ENCODE results near the gene MON1A.
"Not testable (repeated sequence)": the region's sequence is repeated elsewhere in the genome, so short reads cannot be mapped to it uniquely, and the experiment has no call there.

Gene MON1A

GRCh38 chr3:49917806-49918590 is 11.6 kb downstream of the MON1A start:
- DNase-seq: not testable (repeated sequence)

GRCh38 chr3:49916686-49917085 is 12.9 kb downstream of the MON1A start:
- no peak for DNase-seq

- no peak for DNase-seq
Measured at GRCh38 chr3:49914906-49915305, 14.7 kb downstream of the MON1A start.

GRCh38 chr3:49912881-49913281 is 16.7 kb downstream of the MON1A start:
- no peak for DNase-seq

GRCh38 chr3:49911611-49912010 is 18.0 kb downstream of the MON1A start:
- no peak for DNase-seq

- DNase-seq: no peak
Measured at GRCh38 chr3:49911124-49911420, 18.5 kb downstream of the MON1A start.

- DNase-seq: no peak
Measured at GRCh38 chr3:49910409-49911123, 19.0 kb downstream of the MON1A start.

- no peak for DNase-seq
Measured at GRCh38 chr3:49908373-49909199, 21.0 kb downstream of the MON1A start.

GRCh38 chr3:49906073-49906743 is 23.4 kb downstream of the MON1A start:
- no peak for DNase-seq

- not testable (repeated sequence) for DNase-seq
Measured at GRCh38 chr3:49904448-49904847, 25.2 kb downstream of the MON1A start.

- no peak for DNase-seq
Measured at GRCh38 chr3:49903451-49904424, 25.9 kb downstream of the MON1A start, which contains the start of gene MST1R. Gene MST1R (minus strand): TSS chr3:49903873. CDS start chr3:49903609, 264 bp downstream.

GRCh38 chr3:49902511-49903345 is 26.9 kb downstream of the MON1A start:
- DNase-seq: no peak

- DNase-seq: no peak
Measured at GRCh38 chr3:49901366-49902339, 28.0 kb downstream of the MON1A start.

GRCh38 chr3:49900491-49901153 is 29.0 kb downstream of the MON1A start:
- DNase-seq: no peak

GRCh38 chr3:49899815-49900214 is 29.8 kb downstream of the MON1A start:
- no peak for DNase-seq

- no peak for DNase-seq
Measured at GRCh38 chr3:49898991-49899390, 30.6 kb downstream of the MON1A start.

- no peak for DNase-seq
Measured at GRCh38 chr3:49896345-49896744, 33.3 kb downstream of the MON1A start.

GRCh38 chr3:49895791-49896190 is 33.8 kb downstream of the MON1A start:
- no peak for DNase-seq

- no peak for DNase-seq
Measured at GRCh38 chr3:49889296-49889695, 40.3 kb downstream of the MON1A start.

Data from KG1 (cell line).